Kidney (tissue), 14 donors: ENCODE measurements around the gene FEM1B. TPM values are rescaled to one million over a fixed set of nuclear protein-coding genes. Genes with fewer than 3 reads are reported as not detected.

Experiments
- DNase-seq, 5 donors: peaks; one replicate each; pipeline ENCODE4 v3.0.0-alpha.2; 2013 to 2020
- FAIRE-seq: peaks from 2 replicates; lab custom pipeline; 2012; peaks lifted over from hg19 to GRCh38; lab: Jason Lieb, UNC
- H3K27ac ChIP-seq, 2 donors: one replicate each; pipeline ENCODE4 v1.7.0; 2013; ENCODE audit warnings: low read depth in 2 of 2, low read length in 2 of 2, inconsistent platforms in 1 of 2
- H3K27me3 ChIP-seq: one replicate; pipeline ENCODE4 v1.7.1; 2013; ENCODE audit warnings: low read length, inconsistent platforms; ENCODE audit not compliant: control insufficient read depth, insufficient read depth
- H3K36me3 ChIP-seq, 3 donors: one replicate each; pipeline versions ENCODE4 v1.7.0 to v1.7.1; 2013; ENCODE audit warnings: low read length in 3 of 3, control low read depth in 1 of 3, inconsistent platforms in 1 of 3; ENCODE audit not compliant: insufficient read depth in 3 of 3, control insufficient read depth in 2 of 3
- H3K4me1 ChIP-seq, 3 donors: one replicate each; pipeline versions ENCODE4 v1.7.0 to v1.7.1; 2013; ENCODE audit warnings: low read length in 3 of 3, inconsistent platforms in 1 of 3, low read depth in 1 of 3; ENCODE audit not compliant: control insufficient read depth in 2 of 3, insufficient read depth in 2 of 3
- H3K4me3 ChIP-seq, 3 donors: one replicate each; pipeline versions ENCODE4 v1.7.0 to v1.8.1; 2013; ENCODE audit warnings: low read length in 3 of 3, control low read depth in 1 of 3, inconsistent platforms in 1 of 3
- H3K9ac ChIP-seq, 3 donors: one replicate each; pipeline versions ENCODE4 v1.7.0 to v1.7.1; 2013; ENCODE audit warnings: low read length in 3 of 3, control low read depth in 1 of 3, inconsistent platforms in 1 of 3
- H3K9me3 ChIP-seq, 3 donors: one replicate each; pipeline versions ENCODE4 v1.7.0 to v1.7.1; 2013; ENCODE audit warnings: low read length in 3 of 3, control low read depth in 1 of 3, inconsistent platforms in 1 of 3; ENCODE audit not compliant: control insufficient read depth in 2 of 3, insufficient read depth in 1 of 3
- CTCF ChIP-seq: IDR thresholded peaks from 3 replicates; pipeline ENCODE4 v1.5.1; 2012; ENCODE audit warnings: mild to moderate bottlenecking, moderate library complexity, borderline replicate concordance; ENCODE audit not compliant: insufficient read depth; ENCODE audit errors: extremely low read depth
- intact Hi-C: fragments of 100-400 bp; cut with DNase I; formaldehyde crosslinking; loops from one replicate; pipeline ENCODE4 v1.11.1; 2022
- polyA plus RNA-seq: library from polyadenylated mRNA; stranded (reverse); fragments of 350-450 nt; fragmentation: Illumina TruSeq; extraction: RNeasy Lipid Tissue Mini Kit (QIAGEN cat#74804); gene quantifications from one replicate; pipeline ENCODE4 v1.2.3, GENCODE V29; 2014; ENCODE audit warnings: low read depth, low replicate concordance; ENCODE audit not compliant: insufficient read depth
- total RNA-seq: library from RNA; stranded (reverse); fragmentation: NEBNext Ultra II Directional; extraction: Animal tissue kit (Norgen Biotek cat#: 25700); gene quantifications from one replicate; pipeline ENCODE4 v1.2.1, GENCODE V29; 2021
- donor health status: control.
- donor health status: control.
- donor health status: control.
- donor health status: control.
- donor health status: control.
- donor health status: DM: yes; HTN: yes; CAD: no.
- donor health status: Normal renal cell carcinoma (clear cell type).

The FEM1B gene
- total and polyA plus RNA-seq, 2 donors from 2014 or later: 9.8 to 47.6 TPM

- intact Hi-C loops: no loop called here
- Histone ChIP-seq H3K27me3 (no peaks in the 10 kb centered on the region), H3K27ac (peak overlapping the region; percentile 44 to 71), H3K9me3 (no peaks in the 10 kb centered on the region), H3K36me3 (no peaks in the 10 kb centered on the region), H3K9ac (no peak overlapping the region), H3K4me3 (no peak overlapping the region), H3K4me1 (peaks cover 0 to 12% (median 8%) of the 10 kb centered on the region in 3 donors)
- no peak for FAIRE-seq
- DNase-seq: no peak
- no peak for TF ChIP-seq CTCF
Observed at GRCh38 chr15:68335251-68335650, 57.7 kb downstream of the FEM1B start.

- no peak for TF ChIP-seq CTCF
- Histone ChIP-seq H3K27ac (peak overlapping the region in 1 of 2 donors; percentile 13), H3K27me3 (no peaks in the 10 kb centered on the region), H3K4me1 (peaks cover 0 to 12% (median 8%) of the 10 kb centered on the region in 3 donors), H3K9ac (no peak overlapping the region), H3K4me3 (no peak overlapping the region), H3K36me3 (no peaks in the 10 kb centered on the region), H3K9me3 (no peaks in the 10 kb centered on the region)
- DNase-seq: no peak
- FAIRE-seq: no peak
- intact Hi-C loops: no loop called here
Observed at GRCh38 chr15:68335655-68336054, 58.1 kb downstream of the FEM1B start.

- Histone ChIP-seq H3K4me3 (no peak overlapping the region), H3K9ac (no peak overlapping the region), H3K9me3 (no peaks in the 10 kb centered on the region), H3K36me3 (no peaks in the 10 kb centered on the region), H3K27me3 (no peaks in the 10 kb centered on the region), H3K4me1 (peaks cover 0 to 16% (median 8%) of the 10 kb centered on the region in 3 donors), H3K27ac (no peak overlapping the region)
- TF ChIP-seq CTCF: no peak
- intact Hi-C loops: no loop called here
- FAIRE-seq (no peak), DNase-seq (no peak)
Observed at GRCh38 chr15:68336516-68336915, 59.0 kb downstream of the FEM1B start.

GRCh38 chr15:68337826-68338225, 60.3 kb downstream of the FEM1B start:
- intact Hi-C loops: no loop called here

More at GRCh38 chr15:68337826-68338225, 60.3 kb downstream of the FEM1B start:
- Histone ChIP-seq H3K27ac (no peak overlapping the region), H3K9ac (no peak overlapping the region), H3K4me3 (no peak overlapping the region), H3K9me3 (no peaks in the 10 kb centered on the region), H3K27me3 (no peaks in the 10 kb centered on the region), H3K4me1 (peaks cover 0 to 25% (median 13%) of the 10 kb centered on the region in 3 donors), H3K36me3 (no peaks in the 10 kb centered on the region)
- no peak for TF ChIP-seq CTCF
- no peak for DNase-seq
- FAIRE-seq: no peak
